GM12872 (cell line): ENCODE data around the gene GNAS-AS1.

Experiments
- CTCF ChIP-seq: IDR thresholded peaks from 3 replicates; pipeline ENCODE4 v1.5.1; 2011; ENCODE audit warnings: low read depth, mild to moderate bottlenecking, low read length, moderate library complexity; ENCODE audit not compliant: insufficient read depth

Gene GNAS-AS1

GRCh38 chr20:58790454-58790853 is 60.2 kb downstream of the GNAS-AS1 start:
- TF ChIP-seq CTCF: no peak

GRCh38 chr20:58788896-58789544 is 61.7 kb downstream of the GNAS-AS1 start:
- TF ChIP-seq CTCF: no peak

- TF ChIP-seq CTCF: no peak
Measured at GRCh38 chr20:58787211-58788005, 63.3 kb downstream of the GNAS-AS1 start.

- TF ChIP-seq CTCF: no peak
Measured at GRCh38 chr20:58784321-58785074, 66.2 kb downstream of the GNAS-AS1 start.

GRCh38 chr20:58783511-58784011 is 67.1 kb downstream of the GNAS-AS1 start:
- no peak for TF ChIP-seq CTCF

GRCh38 chr20:58781138-58781537 is 69.6 kb downstream of the GNAS-AS1 start:
- no peak for TF ChIP-seq CTCF

- no peak for TF ChIP-seq CTCF
Measured at GRCh38 chr20:58778760-58779159, 71.9 kb downstream of the GNAS-AS1 start.
